ENCODE measurements around the gene RPLP1. TPM values are rescaled to one million over a fixed set of nuclear protein-coding genes. Genes with fewer than 3 reads are reported as not detected.

Gene RPLP1
- total and polyA plus RNA-seq, 2 of the 8 experiments (the other 6 are each of a cell fraction or from before 2014, with no cell fraction given): 2,089 to 4,387 TPM

GRCh38 chr15:69422336-69422895 lies 30.2 kb upstream of the RPLP1 start:
- CTCF ChIA-PET (ENCODE audit: partially characterized antibody): interaction anchor here (1.0 kb wide), 1 partner anchor 15 kb away, joined by 4 read pairs; no protein-coding TSS in a partner anchor
- Histone ChIP-seq H3K4me1 (replicated peaks in 1 of 4; ENCODE audit: control insufficient read depth in 3 of 4, insufficient read depth in 4 of 4, low read length in 3 of 4) (no peaks in the 10 kb centered on the region), H2BK5ac (ENCODE audit: low read depth, low read length) (no peak overlapping the region), H3K4ac (replicated peaks; ENCODE audit: insufficient read length, low read depth, low read length) (no peak overlapping the region), H3K36me3 (ENCODE audit: control insufficient read depth in 2 of 4, insufficient read depth in 4 of 4, low read length in 3 of 4) (peaks cover 20 to 90% (median 69%) of the 10 kb centered on the region in 4 experiments), H4K8ac (ENCODE audit: extremely low read depth, insufficient read depth, low read length) (no peak overlapping the region), H3K4me3 (ENCODE audit: extremely low read depth in 1 of 4, insufficient read depth in 2 of 4, low read depth in 3 of 4, low read length in 4 of 4) (no peak overlapping the region), H3K14ac (ENCODE audit: insufficient read length) (no peak overlapping the region), H4K5ac (ENCODE audit: insufficient read length, low read depth, low read length) (no peak overlapping the region), H3K79me2 (ENCODE audit: control insufficient read depth in 1 of 2, insufficient read depth in 2 of 2, low read length in 2 of 2) (peaks cover 0 to 17% of the 10 kb centered on the region in 2 experiments; a peak in 2 of 4 replicates), H3K27me3 (replicated peaks in 1 of 4; ENCODE audit: control insufficient read depth in 3 of 4, extremely low read depth in 1 of 4, insufficient read depth in 3 of 4, low read length in 3 of 4) (no peaks in the 10 kb centered on the region), H2AK5ac (ENCODE audit: low read depth, low read length) (no peak overlapping the region), H3K18ac (ENCODE audit: extremely low read depth, low read length) (no peak overlapping the region), H3K9me3 (ENCODE audit: insufficient read depth in 2 of 2, low read depth in 1 of 2, low read length in 1 of 2) (no peaks in the 10 kb centered on the region), H3K23ac (ENCODE audit: insufficient read length) (no peak overlapping the region), H3K56ac (replicated peaks; ENCODE audit: insufficient read length, low read depth, low read length) (no peak overlapping the region), H3K27ac (ENCODE audit: low read depth, low read length) (no peak overlapping the region), H3K79me1 (ENCODE audit: low read depth, low read length) (peaks cover 3% of the 10 kb centered on the region), H4K91ac (replicated peaks; ENCODE audit: insufficient read length, low read length) (no peak overlapping the region), H2AFZ (ENCODE audit: low read length) (no peak overlapping the region), H2BK120ac (replicated peaks; ENCODE audit: low read depth, low read length) (no peak overlapping the region), H4K20me1 (replicated peaks in 1 of 2; ENCODE audit: control insufficient read depth in 1 of 2, insufficient read depth in 2 of 2, low read length in 2 of 2) (no peaks in the 10 kb centered on the region), H3K23me2 (ENCODE audit: low read depth, low read length) (no peaks in the 10 kb centered on the region), H2BK12ac (ENCODE audit: low read depth, low read length) (no peak overlapping the region), H3K4me2 (ENCODE audit: insufficient read depth in 1 of 2, low read depth in 2 of 2, low read length in 2 of 2) (no peak overlapping the region), H2BK20ac (ENCODE audit: low read length) (no peak overlapping the region), H3K9ac (replicated peaks in 1 of 4; ENCODE audit: extremely low read depth in 1 of 4, low read depth in 3 of 4, low read length in 3 of 4) (no peak overlapping the region), H2BK15ac (ENCODE audit: low read length) (no peak overlapping the region)
- POLR2A ChIA-PET (ENCODE audit: partially characterized antibody): interaction anchor here (0.7 to 3.7 kb wide), 3 partner anchors 8 to 33 kb away, joined by 3 to 19 read pairs (median 5); partner anchors contain the start of genes KIF23 and RPLP1
- FAIRE-seq (no peak), DNase-seq (ENCODE audit: low read depth in 1 of 2, low spot score in 2 of 2) (no peak)
- WGBS, 2 experiments (ENCODE audit: extremely low coverage in 1 of 2, insufficient coverage in 1 of 2, insufficient read length in 1 of 2, insufficient replicate concordance in 2 of 2, low coverage in 1 of 2, low lambda C conversion rate in 2 of 2, missing lambda C conversion rate in 1 of 2): 88% methylated on average over 4 of the region's 4 CpGs; no CpG with 5 or more reads in 1 of the 2 experiments
- TF ChIP-seq CHD2 (IDR thresholded peaks at IDR 0.05; ENCODE audit: low read length): no peak
- TF ChIP-seq ATF3 (IDR thresholded peaks at IDR 0.05; ENCODE audit: insufficient read depth, low read depth, low read length): no peak
- no peak for TF ChIP-seq TBP (IDR thresholded peaks at IDR 0.05; ENCODE audit: low read depth, low read length)
- no peak for TF ChIP-seq YY1 (IDR thresholded peaks at IDR 0.05; ENCODE audit: low read depth, low read length)
- TF ChIP-seq SIN3A (conservative IDR thresholded peaks at IDR 0.05 in 1 of 2, IDR thresholded peaks at IDR 0.05 in 1 of 2; ENCODE audit: low read depth in 1 of 2, low read length in 2 of 2): no peak
- no peak for TF ChIP-seq BRCA1 (IDR thresholded peaks at IDR 0.05; ENCODE audit: low read depth, low read length)
- no peak for TF ChIP-seq BACH1 (IDR thresholded peaks at IDR 0.05; ENCODE audit: low read length)
- TF ChIP-seq JUND (IDR thresholded peaks at IDR 0.05; ENCODE audit: low read length): no peak
- no peak for TF ChIP-seq TEAD4 (IDR thresholded peaks at IDR 0.05; ENCODE audit: low read depth, low read length)
- TF ChIP-seq EP300 (IDR thresholded peaks at IDR 0.05; ENCODE audit: borderline replicate concordance in 1 of 2, low read depth in 2 of 2, low read length in 2 of 2): no peak
- no peak for TF ChIP-seq NRF1 (IDR thresholded peaks at IDR 0.05; ENCODE audit: low read depth, low read length)
- TF ChIP-seq GTF2F1 (IDR thresholded peaks at IDR 0.05; ENCODE audit: borderline replicate concordance, low read depth, low read length): no peak
- no peak for TF ChIP-seq HDAC2 (IDR thresholded peaks at IDR 0.05; ENCODE audit: borderline replicate concordance in 1 of 2, low read depth in 2 of 2, low read length in 2 of 2)

Measured in H1 (cell line).